Measurements from ENCODE around the gene LIN7B. TPM values are rescaled to one million over a fixed set of nuclear protein-coding genes. Genes with fewer than 3 reads are reported as not detected.

LIN7B gene
- total and polyA plus RNA-seq, 9 of the 15 experiments (the other 6 are each of a cell fraction or from before 2014, with no cell fraction given) = 0.89 to 15.7 (median 4.0) TPM

- TF ChIP-seq ZNF609 (CRISPR knock-in tag; IDR thresholded peaks at IDR 0.05; ENCODE audit: borderline replicate concordance) (no peak), POLR2AphosphoS5 (IDR thresholded peaks at IDR 0.05; ENCODE audit: control insufficient read depth, insufficient read depth, low read depth, low read length) (no peak; the same call in 1 of the 2 replicates), PHF20 (IDR thresholded peaks at IDR 0.05; ENCODE audit: partially characterized antibody) (no peak), POLR2G (IDR thresholded peaks at IDR 0.05; ENCODE audit: low read depth, low read length) (peak; percentile 54), ARID3A (IDR thresholded peaks at IDR 0.05; ENCODE audit: borderline replicate concordance, low read depth, low read length) (no peak), MITF (IDR thresholded peaks at IDR 0.05) (no peak), NFYB (IDR thresholded peaks at IDR 0.05; ENCODE audit: extremely low read depth, insufficient read length) (no peak), RNF2 (IDR thresholded peaks at IDR 0.05) (no peak), MCM5 (IDR thresholded peaks at IDR 0.05; ENCODE audit: low read depth) (no peak), KLF6 (CRISPR knock-in tag; IDR thresholded peaks at IDR 0.05; ENCODE audit: borderline replicate concordance) (no peak)
Measured at GRCh38 chr19:49094505-49095482, 19.4 kb upstream of the LIN7B start (continued).
